Transverse colon (tissue), 4 donors: ENCODE measurements around the gene BMPR2. TPM values are rescaled to one million over a fixed set of nuclear protein-coding genes. Genes with fewer than 3 reads are reported as not detected.
"Not testable (repeated sequence)": the region's sequence is repeated elsewhere in the genome, so short reads cannot be mapped to it uniquely, and the experiment has no call there.

ENCODE experiments used
- DNase-seq: peaks from one replicate; pipeline ENCODE4 v3.0.0-alpha.2; 2019
- H3K27ac ChIP-seq, 4 donors: fragments of 200-600 bp; sonication (generic); 2 replicates each; pipeline ENCODE4 v1.5.1; 2016 to 2018; ENCODE audit warnings: inconsistent platforms in 4 of 4
- H3K27me3 ChIP-seq: fragments of 200-600 bp; sonication (generic); 2 replicates; pipeline ENCODE4 v1.5.1; 2017; ENCODE audit warnings: inconsistent platforms
- H3K36me3 ChIP-seq, 4 donors: fragments of 200-600 bp; sonication (generic); 2 replicates each; pipeline ENCODE4 v1.5.1; 2017 to 2019; ENCODE audit warnings: inconsistent platforms in 4 of 4
- H3K4me1 ChIP-seq, 4 donors: fragments of 200-600 bp; sonication (generic); 2 replicates each; pipeline ENCODE4 v1.5.1; 2017 to 2020; ENCODE audit warnings: inconsistent platforms in 4 of 4
- H3K4me3 ChIP-seq, 4 donors: fragments of 200-600 bp; sonication (generic); 1 replicate in 1 of 4; 2 replicates in 3 of 4; pipeline versions ENCODE4 v1.5.1 to v1.6.1; 2017 to 2019; ENCODE audit warnings: inconsistent platforms in 4 of 4
- H3K9me3 ChIP-seq, 2 donors: fragments of 200-600 bp; sonication (generic); 2 replicates each; pipeline ENCODE4 v1.5.1; 2017 to 2019; ENCODE audit warnings: inconsistent platforms in 2 of 2
- CTCF ChIP-seq, 5 experiments: fragments of 200-600 bp in 3 of 5; fragments of 450-650 bp in 2 of 5; sonication (generic) in 3 of 5; IDR thresholded peaks; 1 replicate in 2 of 5; 2 replicates in 3 of 5; pipeline ENCODE4 v1.5.1; 2016 to 2017; ENCODE audit warnings: antibody characterized with exemption in 5 of 5, inconsistent platforms in 3 of 5, mild to moderate bottlenecking in 2 of 5, moderate library complexity in 1 of 5
- EP300 ChIP-seq: sonication (generic); formaldehyde crosslinking; IDR thresholded peaks from one replicate; pipeline ENCODE4 v1.6.1; 2017; ENCODE audit warnings: antibody characterized with exemption, low read depth
- POLR2A ChIP-seq: fragments of 450-650 bp; IDR thresholded peaks from one replicate; pipeline ENCODE4 v1.6.1; 2016; ENCODE audit warnings: antibody characterized with exemption, mild to moderate bottlenecking, moderate library complexity
- POLR2AphosphoS5 ChIP-seq, 3 donors: sonication (generic); formaldehyde crosslinking; IDR thresholded peaks; one replicate each; pipeline ENCODE4 v1.6.1; 2016; ENCODE audit warnings: antibody characterized with exemption in 3 of 3
- WGBS, 2 donors: methylation state at CpG; one replicate each; pipeline ENCODE4 v1.1.5; 2018; ENCODE audit warnings: low coverage in 1 of 2; 5-methylcytosine and 5-hydroxymethylcytosine counted together
- in situ Hi-C, 4 donors: fragments of 200-750 bp; cut with MboI; loops; one replicate each; pipeline versions ENCODE4 v1.15.0 to v1.15.1; 2017; ENCODE audit warnings: low sequenced_read_pairs in 3 of 4, low pct_ligation_motif_present in 1 of 4, low pct_unique_long_range_greater_than_20kb in 1 of 4
- intact Hi-C: fragments of 100-400 bp; cut with DNase I; formaldehyde crosslinking; loops from one replicate; pipeline ENCODE4 v1.15.1; 2023; ENCODE audit warnings: low total_unique reads
- total RNA-seq, 4 donors: library from RNA; depleted of rRNA; stranded (reverse); fragments of >200 nt; gene quantifications; one replicate each; pipeline ENCODE4 v1.1.0, GENCODE V29; 2016

The BMPR2 gene
- total RNA-seq, 4 donors from 2014 or later: 16.5 to 40.5 (median 26.5) TPM

DNA sequence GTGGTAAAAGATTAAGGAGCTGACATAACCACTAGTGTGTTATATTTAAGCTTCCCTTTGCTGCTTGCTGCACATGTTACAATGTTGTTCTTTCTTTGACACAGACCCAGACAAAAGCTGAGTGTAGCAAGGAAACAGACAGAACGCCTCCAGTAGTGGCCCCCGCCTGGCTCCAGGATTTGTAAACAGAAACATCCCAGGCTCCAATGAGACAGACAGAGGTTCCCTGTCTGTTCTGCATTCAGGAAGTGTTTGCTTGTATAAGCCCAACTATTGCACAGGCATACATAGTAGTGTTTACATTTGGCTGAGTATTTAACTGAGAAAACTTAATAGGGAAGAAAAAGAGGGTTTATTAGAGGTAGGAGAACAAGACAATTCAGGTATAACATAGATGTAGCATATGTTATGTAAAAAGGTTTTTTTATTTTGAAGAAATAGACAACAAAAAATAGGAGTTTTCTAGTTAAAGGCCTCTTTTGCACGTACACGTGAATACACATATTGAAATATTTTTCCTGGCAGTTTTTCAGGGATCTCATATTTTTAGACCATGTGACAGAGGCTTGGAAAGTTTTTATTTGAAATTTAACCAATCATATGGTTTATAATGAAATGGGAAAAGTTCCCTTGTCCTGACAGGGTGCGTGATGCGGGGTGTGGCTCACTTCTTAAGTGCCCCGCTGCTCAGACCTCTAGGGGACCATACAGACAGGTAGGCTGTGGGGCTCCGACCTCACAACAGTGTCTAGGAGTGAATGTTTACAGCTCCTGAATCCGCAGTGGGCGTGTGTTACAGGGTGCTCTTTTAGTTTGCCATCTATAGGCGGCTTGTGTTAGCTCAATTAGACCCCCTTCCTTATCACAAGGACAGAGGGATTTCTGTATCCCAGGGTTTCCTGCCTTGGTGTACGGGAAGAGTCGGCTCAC is 118.4 kb downstream of the BMPR2 start:
- TF ChIP-seq POLR2A (no peak), CTCF (IDR thresholded peaks at IDR 0.05) (no peak), POLR2AphosphoS5 (IDR thresholded peaks at IDR 0.05) (no peak), EP300 (no peak)
- intact Hi-C loops: no loop called here
- H3K27ac ChIP-seq: peak overlapping the region in 1 of 4 donors; percentile 27
- H3K4me3 ChIP-seq: no peak overlapping the region
- peak; percentile 23 for DNase-seq
- peaks cover 0 to 22% (median 8%) of the 10 kb centered on the region in 4 donors for H3K4me1 ChIP-seq
- no peaks in the 10 kb centered on the region for H3K36me3 ChIP-seq
- no peaks in the 10 kb centered on the region for H3K27me3 ChIP-seq
- WGBS, 2 donors: 27 to 69% methylated on average over 4 to 13 of the region's 13 CpGs
- in situ Hi-C loops: no loop called here
- H3K9me3 ChIP-seq: no peaks in the 10 kb centered on the region

DNA sequence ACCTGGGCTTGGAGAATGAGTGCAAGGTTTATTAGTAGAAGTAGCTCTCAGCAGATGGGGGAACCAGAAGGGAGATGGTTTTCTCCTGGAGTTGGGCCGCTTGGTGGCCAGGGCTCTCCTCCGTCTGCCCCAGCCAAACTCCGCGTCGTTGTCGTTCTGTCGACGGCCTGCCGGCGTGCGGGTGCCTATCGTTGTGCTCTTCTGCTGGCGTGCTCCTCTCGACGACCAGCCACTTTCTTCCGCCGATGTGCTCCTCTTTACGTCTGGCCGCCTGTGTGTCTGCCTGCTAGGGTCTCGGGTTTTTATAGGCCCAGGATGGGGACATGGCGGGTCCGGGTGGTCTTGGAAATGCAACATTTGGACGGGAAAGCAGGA is 119.1 kb downstream of the BMPR2 start:
- Histone ChIP-seq H3K36me3 (no peaks in the 10 kb centered on the region), H3K9me3 (no peaks in the 10 kb centered on the region), H3K4me1 (peaks cover 0 to 22% (median 8%) of the 10 kb centered on the region in 4 donors), H3K4me3 (no peak overlapping the region), H3K27me3 (no peaks in the 10 kb centered on the region), H3K27ac (no peak overlapping the region)
- 83 to 98% methylated on average over 1 to 23 of the region's 23 CpGs for WGBS, 2 donors
- intact Hi-C loops: no loop called here
- no peak for TF ChIP-seq POLR2A
- no peak for TF ChIP-seq EP300
- no peak for TF ChIP-seq POLR2AphosphoS5 (IDR thresholded peaks at IDR 0.05)
- no peak for TF ChIP-seq CTCF (IDR thresholded peaks at IDR 0.05)
- in situ Hi-C loops: no loop called here
- DNase-seq: no peak

GRCh38 chr2:202496835-202497472 is 120.8 kb downstream of the BMPR2 start:
- intact Hi-C loops, H3K4me3 ChIP-seq, DNase-seq, in situ Hi-C loops, H3K27me3 ChIP-seq, H3K9me3 ChIP-seq, H3K36me3 ChIP-seq, H3K27ac ChIP-seq: not testable (repeated sequence)
- H3K4me1 ChIP-seq: peaks cover 0 to 22% (median 8%) of the 10 kb centered on the region in 4 donors
- WGBS, 2 donors: 98 to 100% methylated on average over 2 to 29 of the region's 38 CpGs

GRCh38 chr2:202497473-202497866 is 121.3 kb downstream of the BMPR2 start:
- 91% methylated on average over 7 of the region's 7 CpGs; no CpG with 5 or more reads in 1 of the 2 donors for WGBS, 2 donors
- intact Hi-C loops: not testable (repeated sequence)

GRCh38 chr2:202499841-202500240 is 123.7 kb downstream of the BMPR2 start:
- H3K27ac ChIP-seq, in situ Hi-C loops, H3K4me1 ChIP-seq, H3K36me3 ChIP-seq, H3K4me3 ChIP-seq, DNase-seq, H3K27me3 ChIP-seq, intact Hi-C loops, H3K9me3 ChIP-seq: not testable (repeated sequence)
- 93% methylated on average over 7 of the region's 7 CpGs; no CpG with 5 or more reads in 1 of the 2 donors for WGBS, 2 donors

More at GRCh38 chr2:202497473-202497866, 121.3 kb downstream of the BMPR2 start:
- DNase-seq, H3K36me3 ChIP-seq, H3K4me3 ChIP-seq, H3K9me3 ChIP-seq, H3K27me3 ChIP-seq, in situ Hi-C loops, H3K27ac ChIP-seq: not testable (repeated sequence)
- H3K4me1 ChIP-seq: peaks cover 0 to 22% (median 8%) of the 10 kb centered on the region in 4 donors

DNA sequence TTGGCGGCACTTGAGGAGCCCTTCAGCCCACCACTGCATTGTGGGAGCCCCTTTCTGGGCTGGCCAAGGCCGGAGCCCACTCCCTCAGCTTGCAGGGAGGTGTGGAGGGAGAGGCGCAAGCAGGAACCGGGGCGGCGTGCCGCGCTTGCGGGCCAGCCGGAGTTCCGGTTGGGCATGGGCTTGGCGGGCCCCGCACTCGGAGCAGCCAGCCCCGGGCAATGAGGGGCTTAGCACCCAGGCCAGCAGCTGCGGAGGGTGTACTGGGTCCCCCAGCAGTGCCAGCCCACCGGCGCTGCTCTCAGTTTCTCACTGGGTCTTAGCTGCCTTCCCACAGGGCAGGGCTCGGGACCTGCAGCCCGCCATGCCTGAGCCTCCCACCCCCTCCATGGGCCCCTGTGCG is 127.1 kb downstream of the BMPR2 start:
- 96% methylated on average over 21 of the region's 21 CpGs; no CpG with 5 or more reads in 1 of the 2 donors for WGBS, 2 donors
- H3K36me3 ChIP-seq, intact Hi-C loops, H3K4me3 ChIP-seq, DNase-seq, H3K27ac ChIP-seq, H3K4me1 ChIP-seq, H3K9me3 ChIP-seq, H3K27me3 ChIP-seq, in situ Hi-C loops: not testable (repeated sequence)
